ENCODE data around the gene NR2F2. TPM values are rescaled to one million over a fixed set of nuclear protein-coding genes. Genes with fewer than 3 reads are reported as not detected.

The NR2F2 gene
- total RNA-seq, 1 donor from 2014 or later: 50.6 TPM

GRCh38 chr15:96293441-96293840 is 37.1 kb upstream of the NR2F2 start:
- Histone ChIP-seq H3K4me3 (no peak overlapping the region), H3K36me3 (no peaks in the 10 kb centered on the region), H3K27ac (no peak overlapping the region), H3K4me1 (no peaks in the 10 kb centered on the region), H3K27me3 (ENCODE audit: low read depth) (no peaks in the 10 kb centered on the region), H3K9me3 (peaks cover 9% of the 10 kb centered on the region)
- intact Hi-C loops (cut with DNase I): no loop called here
- no peak for DNase-seq
- ATAC-seq: no peak
- TF ChIP-seq CTCF (IDR thresholded peaks at IDR 0.05): no peak

GRCh38 chr15:96294766-96295165 is 35.7 kb upstream of the NR2F2 start:
- no peaks in the 10 kb centered on the region for H3K36me3 ChIP-seq
- H3K27me3 ChIP-seq (ENCODE audit: low read depth): no peaks in the 10 kb centered on the region
- peaks cover 10% of the 10 kb centered on the region for H3K9me3 ChIP-seq
- ATAC-seq (no peak), DNase-seq (no peak)
- no peak overlapping the region for H3K27ac ChIP-seq
- TF ChIP-seq CTCF (IDR thresholded peaks at IDR 0.05): no peak
- H3K4me1 ChIP-seq: no peaks in the 10 kb centered on the region
- no peak overlapping the region for H3K4me3 ChIP-seq
- intact Hi-C loops (cut with DNase I): no loop called here

GRCh38 chr15:96296264-96296663 is 34.2 kb upstream of the NR2F2 start:
- H3K27ac ChIP-seq: no peak overlapping the region
- no peaks in the 10 kb centered on the region for H3K36me3 ChIP-seq
- TF ChIP-seq CTCF (IDR thresholded peaks at IDR 0.05): no peak
- no peak overlapping the region for H3K4me3 ChIP-seq
- no peaks in the 10 kb centered on the region for H3K4me1 ChIP-seq
- ATAC-seq: no peak
- intact Hi-C loops (cut with DNase I): no loop called here
- no peak for DNase-seq
- peaks cover 10% of the 10 kb centered on the region for H3K9me3 ChIP-seq
- no peaks in the 10 kb centered on the region for H3K27me3 ChIP-seq (ENCODE audit: low read depth)

GRCh38 chr15:96297783-96298182 is 32.7 kb upstream of the NR2F2 start:
- no peak overlapping the region for H3K27ac ChIP-seq
- H3K4me1 ChIP-seq: no peaks in the 10 kb centered on the region
- no peaks in the 10 kb centered on the region for H3K27me3 ChIP-seq (ENCODE audit: low read depth)
- H3K36me3 ChIP-seq: no peaks in the 10 kb centered on the region
- no peak for TF ChIP-seq CTCF (IDR thresholded peaks at IDR 0.05)
- ATAC-seq: no peak
- peaks cover 10% of the 10 kb centered on the region for H3K9me3 ChIP-seq
- no peak overlapping the region for H3K4me3 ChIP-seq
- DNase-seq: no peak
- intact Hi-C loops (cut with DNase I): no loop called here

- H3K36me3 ChIP-seq: no peaks in the 10 kb centered on the region
- H3K27ac ChIP-seq: no peak overlapping the region
- intact Hi-C loops (cut with DNase I): no loop called here
- no peak overlapping the region for H3K4me3 ChIP-seq
- peaks cover 10% of the 10 kb centered on the region for H3K9me3 ChIP-seq
- ATAC-seq (no peak), DNase-seq (no peak)
- H3K27me3 ChIP-seq (ENCODE audit: low read depth): no peaks in the 10 kb centered on the region
- TF ChIP-seq CTCF (IDR thresholded peaks at IDR 0.05): no peak
- H3K4me1 ChIP-seq: no peaks in the 10 kb centered on the region
Measured at GRCh38 chr15:96298217-96298616, 32.3 kb upstream of the NR2F2 start.

- H3K4me1 ChIP-seq: no peaks in the 10 kb centered on the region
- peaks cover 10% of the 10 kb centered on the region for H3K9me3 ChIP-seq
- no peaks in the 10 kb centered on the region for H3K27me3 ChIP-seq (ENCODE audit: low read depth)
- H3K4me3 ChIP-seq: no peak overlapping the region
- no peak overlapping the region for H3K27ac ChIP-seq
- DNase-seq (no peak), ATAC-seq (no peak)
- no peaks in the 10 kb centered on the region for H3K36me3 ChIP-seq
- intact Hi-C loops (cut with DNase I): no loop called here
- no peak for TF ChIP-seq CTCF (IDR thresholded peaks at IDR 0.05)
Measured at GRCh38 chr15:96300836-96301235, 29.7 kb upstream of the NR2F2 start.
